HEK293T (cell line): ENCODE measurements around the gene SUN1.

Source experiments
- CTCF ChIA-PET: fragments of 350-600 bp; formaldehyde crosslinking; extraction: SDS; loops from one replicate; lab custom pipeline; 2021; ENCODE audit warnings: antibody characterized with exemption, inconsistent platforms; lab: Yijun Ruan, JAX
- POLR2A ChIA-PET: fragments of 350-600 bp; formaldehyde crosslinking; extraction: SDS; loops from one replicate; lab custom pipeline; 2020; ENCODE audit warnings: antibody characterized with exemption, inconsistent platforms; lab: Yijun Ruan, JAX
- DNase-seq: peaks from one replicate; pipeline ENCODE4 v3.0.0; 2012; ENCODE audit warnings: mixed read lengths; ENCODE audit errors: extremely low spot score
- ARNT ChIP-seq: fragments of 450-650 bp; IDR thresholded peaks from 2 replicates; pipeline ENCODE4 v1.6.1; 2017; ENCODE audit warnings: mild to moderate bottlenecking
- BHLHE40 ChIP-seq: fragments of 450-650 bp; IDR thresholded peaks from 2 replicates; pipeline ENCODE4 v1.6.1; 2016; ENCODE audit warnings: mild to moderate bottlenecking, moderate library complexity, borderline replicate concordance
- CTBP1 ChIP-seq: fragments of 450-650 bp; IDR thresholded peaks from 2 replicates; pipeline ENCODE4 v1.6.1; 2016; ENCODE audit warnings: borderline replicate concordance
- ELF4 ChIP-seq: fragments of 450-650 bp; IDR thresholded peaks from 2 replicates; pipeline ENCODE4 v1.6.1; 2017; ENCODE audit warnings: antibody characterized with exemption
- FOXA1 ChIP-seq: fragments of 450-650 bp; IDR thresholded peaks from 2 replicates; pipeline ENCODE4 v1.6.1; 2016; ENCODE audit warnings: mild to moderate bottlenecking
- FOXK2 ChIP-seq: fragments of 450-650 bp; IDR thresholded peaks from 2 replicates; pipeline ENCODE4 v1.6.1; 2016; ENCODE audit warnings: mild to moderate bottlenecking
- FOXM1 ChIP-seq: fragments of 450-650 bp; IDR thresholded peaks from 2 replicates; pipeline ENCODE4 v1.6.1; 2017; ENCODE audit warnings: mild to moderate bottlenecking, borderline replicate concordance
- HDGF ChIP-seq: fragments of 450-650 bp; IDR thresholded peaks from 2 replicates; pipeline ENCODE4 v1.6.1; 2017; ENCODE audit warnings: antibody characterized with exemption, borderline replicate concordance
- L3MBTL2 ChIP-seq: fragments of 450-650 bp; conservative IDR thresholded peaks from 2 replicates; pipeline ENCODE4 v1.6.1; 2016; ENCODE audit warnings: mild to moderate bottlenecking
- LEF1 ChIP-seq: fragments of 450-650 bp; IDR thresholded peaks from 2 replicates; pipeline ENCODE4 v1.6.1; 2017; ENCODE audit warnings: mild to moderate bottlenecking, borderline replicate concordance
- NFRKB ChIP-seq: fragments of 450-650 bp; IDR thresholded peaks from 2 replicates; pipeline ENCODE4 v1.6.1; 2016; ENCODE audit warnings: mild to moderate bottlenecking, moderate library complexity
- SP1 ChIP-seq: fragments of 450-650 bp; IDR thresholded peaks from 2 replicates; pipeline ENCODE4 v1.6.1; 2017
- SUZ12 ChIP-seq: fragments of 450-650 bp; IDR thresholded peaks from 2 replicates; pipeline ENCODE4 v1.6.1; 2016; ENCODE audit warnings: mild to moderate bottlenecking
- TARDBP ChIP-seq: fragments of 450-650 bp; IDR thresholded peaks from 2 replicates; pipeline ENCODE4 v1.6.1; 2016
- ZNF384 ChIP-seq: fragments of 450-650 bp; IDR thresholded peaks from 2 replicates; pipeline ENCODE4 v1.6.1; 2016
- TF ChIP-seq, protein P1 (sequence below): fragments of 450-650 bp; IDR thresholded peaks from 2 replicates; pipeline ENCODE4 v1.6.1; 2016

The SUN1 gene

DNA sequence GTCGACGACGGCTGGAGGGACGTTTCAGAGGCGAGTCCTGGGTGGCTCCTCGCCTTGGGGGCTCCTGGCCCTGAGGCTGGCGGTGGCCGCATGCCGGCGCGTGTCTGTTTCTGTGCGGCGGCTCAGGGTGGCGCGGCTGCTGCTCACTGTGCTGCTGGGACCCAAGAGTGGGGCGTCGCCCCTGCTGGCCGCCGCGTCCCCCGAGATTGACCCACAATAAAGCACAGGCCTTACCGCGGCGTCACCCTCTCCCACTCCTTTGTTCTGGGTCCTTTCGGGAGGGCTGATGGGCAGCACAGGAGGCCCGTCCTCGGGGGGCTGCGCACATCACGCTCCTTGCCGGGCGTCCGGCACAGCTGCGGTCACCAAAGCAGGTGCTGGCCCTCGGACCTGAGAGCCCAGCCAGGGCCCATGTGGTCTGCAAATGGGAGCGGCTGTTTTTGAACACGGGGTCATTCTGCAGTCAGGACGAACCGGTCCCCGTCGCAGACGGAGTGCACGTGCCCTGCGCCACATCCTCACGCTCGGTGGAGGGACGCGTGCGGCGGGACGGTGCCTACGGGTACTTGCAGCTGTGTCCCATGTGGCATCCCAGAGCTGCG lies 63.3 kb downstream of the SUN1 start:
- DNase-seq: no peak
- POLR2A ChIA-PET: no interaction called here
- CTCF ChIA-PET: no interaction called here
- TF ChIP-seq LEF1 (no peak), BHLHE40 (no peak), SP1 (no peak), SUZ12 (no peak), L3MBTL2 (no peak), HDGF (no peak), FOXA1 (no peak), ARNT (no peak), ZNF384 (no peak), FOXK2 (no peak), FOXM1 (no peak)
- TF ChIP-seq, protein P1, sequence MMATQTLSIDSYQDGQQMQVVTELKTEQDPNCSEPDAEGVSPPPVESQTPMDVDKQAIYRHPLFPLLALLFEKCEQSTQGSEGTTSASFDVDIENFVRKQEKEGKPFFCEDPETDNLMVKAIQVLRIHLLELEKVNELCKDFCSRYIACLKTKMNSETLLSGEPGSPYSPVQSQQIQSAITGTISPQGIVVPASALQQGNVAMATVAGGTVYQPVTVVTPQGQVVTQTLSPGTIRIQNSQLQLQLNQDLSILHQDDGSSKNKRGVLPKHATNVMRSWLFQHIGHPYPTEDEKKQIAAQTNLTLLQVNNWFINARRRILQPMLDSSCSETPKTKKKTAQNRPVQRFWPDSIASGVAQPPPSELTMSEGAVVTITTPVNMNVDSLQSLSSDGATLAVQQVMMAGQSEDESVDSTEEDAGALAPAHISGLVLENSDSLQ: no peak

DNA sequence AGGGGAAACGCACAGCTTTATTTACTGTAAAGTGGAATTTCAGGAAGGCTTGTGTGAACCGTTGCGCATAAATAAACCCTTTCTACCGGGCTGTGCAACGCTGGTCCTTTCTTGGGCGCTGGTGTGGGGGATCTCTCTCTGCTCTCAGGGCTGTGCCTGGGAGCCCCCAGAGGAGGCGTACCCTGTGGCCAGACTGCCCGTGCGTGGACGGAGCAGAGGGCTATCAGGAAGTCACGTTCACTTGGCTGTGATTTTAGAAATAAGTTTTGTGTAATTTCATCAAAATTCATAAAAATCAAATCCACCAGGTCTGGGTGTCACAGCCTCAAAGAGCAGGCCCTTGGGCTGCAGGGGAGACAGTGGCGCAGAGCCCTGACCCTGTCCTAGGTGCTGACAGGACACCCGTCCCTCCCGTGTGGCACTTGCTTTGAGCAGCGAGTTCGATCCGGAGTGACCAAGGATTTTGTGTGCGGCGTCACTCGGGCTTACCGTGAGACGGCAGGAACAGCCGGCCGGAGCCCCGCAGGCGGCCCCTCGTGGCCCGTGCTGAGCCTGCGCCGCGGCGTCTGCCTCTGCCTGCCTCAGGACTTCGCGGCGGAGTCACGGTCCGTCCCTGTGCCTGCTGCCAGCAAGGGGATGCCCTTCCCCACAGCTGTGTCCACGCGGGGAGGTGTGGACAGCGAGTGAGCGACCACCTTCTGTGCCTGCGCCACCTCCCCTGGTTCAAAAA lies 64.2 kb downstream of the SUN1 start:
- TF ChIP-seq SUZ12 (no peak), NFRKB (no peak), LEF1 (no peak), FOXM1 (no peak), ELF4 (no peak), BHLHE40 (no peak), ARNT (no peak), FOXK2 (no peak), TARDBP (no peak), ZNF384 (no peak), FOXA1 (no peak), CTBP1 (no peak), HDGF (no peak), SP1 (no peak), L3MBTL2 (no peak)
- TF ChIP-seq, protein P1: no peak
- DNase-seq: no peak
- ChIA-PET POLR2A (no interaction called here), CTCF (no interaction called here)

DNA sequence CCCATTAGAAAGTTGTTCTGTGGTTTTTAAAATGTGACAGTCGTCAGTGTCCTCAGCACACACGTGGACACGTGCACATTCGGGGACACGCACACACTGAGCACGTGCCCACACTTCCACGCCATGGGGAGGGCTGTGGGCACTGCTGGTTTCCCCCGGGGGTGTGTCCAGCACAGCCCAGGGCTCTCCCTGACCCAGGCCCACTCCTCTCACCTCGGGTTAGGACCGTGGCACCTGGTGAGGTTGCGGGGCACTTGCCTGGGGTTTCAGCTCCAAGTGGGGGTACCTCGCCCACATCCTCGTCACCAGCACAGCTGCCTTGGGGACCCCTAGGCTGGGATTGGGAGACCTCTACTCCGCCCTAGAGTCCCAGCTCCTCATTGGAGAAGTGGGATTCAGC lies 64.8 kb downstream of the SUN1 start:
- DNase-seq: no peak
- ChIA-PET CTCF (no interaction called here), POLR2A (no interaction called here)
- TF ChIP-seq NFRKB: no peak
- TF ChIP-seq ZNF384: no peak
- no peak for TF ChIP-seq HDGF
- TF ChIP-seq L3MBTL2: no peak
- TF ChIP-seq SUZ12: no peak
- no peak for TF ChIP-seq CTBP1

DNA sequence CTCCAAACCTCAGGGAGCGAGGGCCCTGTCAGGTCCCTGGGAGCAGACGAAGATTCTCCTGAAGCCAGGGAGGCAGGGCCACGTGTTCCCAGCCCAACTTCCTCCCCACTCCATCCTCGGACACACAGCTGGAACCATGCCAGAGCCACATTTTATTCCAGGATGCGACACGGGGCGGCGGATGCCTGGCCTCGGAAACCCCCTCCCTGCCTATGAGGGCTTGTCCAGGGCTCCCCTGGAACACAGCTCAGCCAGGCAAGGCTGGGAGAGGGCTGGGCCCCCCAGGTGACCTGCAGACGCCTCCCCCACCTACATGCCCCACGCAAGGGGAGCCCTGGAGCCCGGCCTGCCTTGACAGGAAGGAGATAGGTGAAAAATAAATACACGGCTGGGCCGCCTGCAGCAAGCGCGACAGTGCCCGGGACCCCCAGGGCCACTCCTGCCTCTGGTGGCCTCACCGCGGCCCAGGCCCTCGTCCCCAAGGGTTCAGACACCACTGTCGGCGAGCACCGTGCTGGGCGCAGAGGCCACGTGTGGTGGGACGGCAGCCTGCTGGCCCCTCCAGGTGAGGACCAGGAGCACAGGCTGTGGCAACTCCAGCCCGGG lies 65.6 kb downstream of the SUN1 start:
- CTCF ChIA-PET: no interaction called here
- POLR2A ChIA-PET: no interaction called here
- DNase-seq: no peak
- no peak for TF ChIP-seq L3MBTL2
- no peak for TF ChIP-seq FOXA1
- no peak for TF ChIP-seq HDGF
- TF ChIP-seq ZNF384: no peak
- TF ChIP-seq TARDBP: no peak
- TF ChIP-seq LEF1: no peak
- no peak for TF ChIP-seq SP1
- TF ChIP-seq FOXM1: no peak
- TF ChIP-seq SUZ12: no peak
- TF ChIP-seq NFRKB: no peak
- no peak for TF ChIP-seq FOXK2
- no peak for TF ChIP-seq ARNT
- no peak for TF ChIP-seq ELF4
- no peak for TF ChIP-seq BHLHE40
- TF ChIP-seq, protein P1: no peak
- TF ChIP-seq CTBP1: no peak

DNA sequence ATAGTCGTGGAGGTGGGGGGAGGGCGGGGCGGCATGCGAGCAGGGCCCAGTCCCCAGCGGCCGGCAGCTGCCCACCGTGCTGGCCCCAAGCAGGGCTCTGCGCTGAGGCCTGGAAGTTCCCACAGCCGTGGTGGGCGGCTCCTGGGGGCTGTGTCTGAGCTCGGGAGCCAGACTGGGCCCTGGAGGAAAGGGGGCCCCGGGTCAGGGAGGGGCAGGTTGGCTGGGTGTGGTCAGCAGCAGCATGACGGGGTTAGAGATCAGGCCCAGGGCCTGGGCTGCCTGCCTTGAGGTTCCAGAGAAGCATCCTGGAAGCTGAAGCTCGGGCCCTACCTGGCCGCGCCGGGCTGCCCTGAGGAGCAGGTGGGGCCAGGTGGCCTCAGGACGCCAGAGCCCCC lies 66.2 kb downstream of the SUN1 start:
- DNase-seq: no peak
- ChIA-PET CTCF (no interaction called here), POLR2A (no interaction called here)
- no peak for TF ChIP-seq TARDBP
- no peak for TF ChIP-seq BHLHE40
- TF ChIP-seq CTBP1: no peak
- TF ChIP-seq L3MBTL2: no peak
- no peak for TF ChIP-seq FOXK2
- TF ChIP-seq ELF4: no peak
- no peak for TF ChIP-seq ZNF384
